Vagina (tissue), 2 donors: ENCODE results near the gene PLEKHA6. TPM values are rescaled to one million over a fixed set of nuclear protein-coding genes. Genes with fewer than 3 reads are reported as not detected.

ENCODE experiments used
- DNase-seq, 2 donors: peaks; one replicate each; pipeline ENCODE4 v3.0.0-alpha.2; 2017; ENCODE audit errors: extremely low spot score in 2 of 2
- H3K27ac ChIP-seq: fragments of 200-600 bp; sonication (generic); one replicate; pipeline ENCODE4 v1.5.1; 2019
- H3K27me3 ChIP-seq: fragments of 200-600 bp; sonication (generic); one replicate; pipeline ENCODE4 v1.5.1; 2019
- H3K36me3 ChIP-seq, 2 donors: fragments of 200-600 bp; sonication (generic); one replicate each; pipeline ENCODE4 v1.5.1; 2017 to 2019
- H3K4me1 ChIP-seq: fragments of 200-600 bp; sonication (generic); one replicate; pipeline ENCODE4 v1.5.1; 2019
- H3K4me3 ChIP-seq, 2 donors: fragments of 200-600 bp; sonication (generic); 1 replicate in 1 of 2; 2 replicates in 1 of 2; pipeline ENCODE4 v1.5.1; 2016 to 2019
- H3K9me3 ChIP-seq: fragments of 200-600 bp; sonication (generic); one replicate; pipeline ENCODE4 v1.5.1; 2019
- POLR2A ChIP-seq, 2 donors: fragments of 450-650 bp; IDR thresholded peaks; one replicate each; pipeline ENCODE4 v1.6.1; 2017; ENCODE audit warnings: antibody characterized with exemption in 2 of 2, mild to moderate bottlenecking in 2 of 2, moderate library complexity in 2 of 2
- POLR2AphosphoS5 ChIP-seq, 2 donors: sonication (generic); formaldehyde crosslinking; IDR thresholded peaks; one replicate each; pipeline ENCODE4 v1.9.0; 2017; ENCODE audit warnings: antibody characterized with exemption in 2 of 2, mild to moderate bottlenecking in 2 of 2, low read depth in 1 of 2; ENCODE audit not compliant: insufficient read depth in 1 of 2
- intact Hi-C: fragments of 100-400 bp; cut with DNase I; formaldehyde crosslinking; loops from one replicate; pipeline ENCODE4 v1.15.1; 2023
- total RNA-seq: library from RNA; depleted of rRNA; stranded (reverse); fragments of >200 nt; gene quantifications from one replicate; pipeline ENCODE4 v1.2.3, GENCODE V29; 2016
- TF ChIP-seq, protein P1 (sequence below), 3 experiments: fragments of 450-650 bp in 2 of 3; fragments of 200-600 bp in 1 of 3; sonication (generic) in 1 of 3; IDR thresholded peaks; one replicate each; pipeline ENCODE4 v1.5.1; 2017 to 2019; ENCODE audit warnings: antibody characterized with exemption in 3 of 3, mild to moderate bottlenecking in 2 of 3, moderate library complexity in 2 of 3

Gene PLEKHA6
- total RNA-seq, 1 donor from 2014 or later, result 15.0 TPM

DNA sequence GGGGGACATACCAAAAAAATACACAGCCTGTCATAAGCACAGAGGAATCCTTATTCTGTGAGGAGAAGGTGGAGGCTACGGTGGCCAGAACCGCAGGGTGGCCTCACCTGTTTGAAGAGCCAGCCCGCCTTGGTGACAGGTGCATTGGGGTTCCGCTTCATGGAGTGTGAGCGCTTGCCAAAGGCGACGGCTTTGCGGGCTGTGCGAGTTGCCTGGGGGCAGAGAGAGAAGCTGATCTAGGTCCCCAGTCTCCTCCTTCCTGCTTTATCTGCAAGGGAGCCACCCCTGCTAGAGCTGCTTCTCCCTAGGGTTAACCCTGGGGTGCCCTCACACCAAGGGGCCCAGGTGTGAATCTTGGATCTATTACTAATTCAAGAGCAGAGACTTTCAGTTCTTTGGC is 91.6 kb downstream of the PLEKHA6 start:
- Histone ChIP-seq H3K27me3 (no peaks in the 10 kb centered on the region), H3K36me3 (no peaks in the 10 kb centered on the region), H3K4me3 (no peak overlapping the region), H3K4me1 (no peaks in the 10 kb centered on the region), H3K27ac (no peak overlapping the region), H3K9me3 (no peaks in the 10 kb centered on the region)
- TF ChIP-seq POLR2AphosphoS5 (IDR thresholded peaks at IDR 0.05; ENCODE audit: insufficient read depth in 1 of 2, low read depth in 1 of 2) (no peak), POLR2A (IDR thresholded peaks at IDR 0.05) (no peak)
- TF ChIP-seq, protein P1, sequence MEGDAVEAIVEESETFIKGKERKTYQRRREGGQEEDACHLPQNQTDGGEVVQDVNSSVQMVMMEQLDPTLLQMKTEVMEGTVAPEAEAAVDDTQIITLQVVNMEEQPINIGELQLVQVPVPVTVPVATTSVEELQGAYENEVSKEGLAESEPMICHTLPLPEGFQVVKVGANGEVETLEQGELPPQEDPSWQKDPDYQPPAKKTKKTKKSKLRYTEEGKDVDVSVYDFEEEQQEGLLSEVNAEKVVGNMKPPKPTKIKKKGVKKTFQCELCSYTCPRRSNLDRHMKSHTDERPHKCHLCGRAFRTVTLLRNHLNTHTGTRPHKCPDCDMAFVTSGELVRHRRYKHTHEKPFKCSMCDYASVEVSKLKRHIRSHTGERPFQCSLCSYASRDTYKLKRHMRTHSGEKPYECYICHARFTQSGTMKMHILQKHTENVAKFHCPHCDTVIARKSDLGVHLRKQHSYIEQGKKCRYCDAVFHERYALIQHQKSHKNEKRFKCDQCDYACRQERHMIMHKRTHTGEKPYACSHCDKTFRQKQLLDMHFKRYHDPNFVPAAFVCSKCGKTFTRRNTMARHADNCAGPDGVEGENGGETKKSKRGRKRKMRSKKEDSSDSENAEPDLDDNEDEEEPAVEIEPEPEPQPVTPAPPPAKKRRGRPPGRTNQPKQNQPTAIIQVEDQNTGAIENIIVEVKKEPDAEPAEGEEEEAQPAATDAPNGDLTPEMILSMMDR (IDR thresholded peaks at IDR 0.05), result no peak
- DNase-seq, result no peak
- intact Hi-C loops, result no loop called here

DNA sequence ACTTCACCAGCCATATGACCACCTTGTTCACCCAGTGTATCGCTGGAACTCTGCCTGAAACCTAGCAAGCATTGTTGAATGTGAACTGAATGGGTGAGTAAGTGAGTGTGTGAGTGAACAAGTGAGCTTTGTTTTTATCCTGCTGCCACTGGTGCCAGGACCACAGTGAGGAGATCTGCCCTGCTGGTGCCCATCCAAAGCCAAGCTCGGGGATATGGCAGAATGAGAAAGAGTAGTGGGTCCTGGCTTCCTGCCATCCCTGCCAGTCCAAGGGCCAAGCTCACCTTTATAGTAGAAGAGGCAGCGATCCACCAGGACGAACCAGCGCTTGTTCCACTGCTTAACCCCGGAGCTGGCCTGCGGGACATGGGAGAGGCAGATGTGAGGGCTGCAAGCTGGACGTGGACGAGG is 92.5 kb downstream of the PLEKHA6 start:
- Histone ChIP-seq H3K27ac (no peak overlapping the region), H3K4me3 (no peak overlapping the region), H3K36me3 (no peaks in the 10 kb centered on the region), H3K4me1 (no peaks in the 10 kb centered on the region), H3K27me3 (no peaks in the 10 kb centered on the region), H3K9me3 (no peaks in the 10 kb centered on the region)
- DNase-seq, result no peak
- intact Hi-C loops, result no loop called here
- TF ChIP-seq, protein P1 (IDR thresholded peaks at IDR 0.05), result no peak
- no peak for TF ChIP-seq POLR2AphosphoS5 (IDR thresholded peaks at IDR 0.05; ENCODE audit: insufficient read depth in 1 of 2, low read depth in 1 of 2)
- no peak for TF ChIP-seq POLR2A (IDR thresholded peaks at IDR 0.05)

DNA sequence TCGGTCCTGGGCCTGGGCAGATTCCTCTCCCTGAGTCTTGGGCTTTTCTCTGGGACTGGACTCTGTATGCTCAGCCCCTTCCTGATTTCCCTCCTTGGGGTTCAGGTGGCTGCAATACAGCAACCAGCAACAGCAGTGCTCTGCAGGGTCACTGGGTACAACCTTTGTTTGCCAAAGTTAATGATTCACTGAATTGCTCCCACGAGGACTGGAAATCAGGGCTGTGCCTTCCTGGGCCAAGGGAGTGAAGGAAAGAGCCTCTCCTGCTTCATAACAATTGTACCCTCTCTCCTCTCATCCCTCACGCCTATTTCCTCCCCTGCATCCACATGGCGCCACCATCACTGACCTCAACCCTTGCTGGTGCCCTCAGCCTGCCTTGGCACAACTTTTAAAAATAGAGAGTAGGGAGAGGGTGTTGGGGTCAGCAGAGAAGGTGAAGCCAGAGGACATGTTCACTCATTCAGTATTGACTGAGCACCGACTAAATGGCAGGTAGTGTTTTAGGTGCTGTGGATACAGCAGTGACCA is 93.2 kb downstream of the PLEKHA6 start:
- Histone ChIP-seq H3K4me3 (no peak overlapping the region), H3K27me3 (no peaks in the 10 kb centered on the region), H3K36me3 (no peaks in the 10 kb centered on the region), H3K4me1 (no peaks in the 10 kb centered on the region), H3K9me3 (no peaks in the 10 kb centered on the region), H3K27ac (no peak overlapping the region)
- no peak for DNase-seq
- intact Hi-C loops, result no loop called here
- TF ChIP-seq, protein P1 (IDR thresholded peaks at IDR 0.05), result no peak
- TF ChIP-seq POLR2AphosphoS5 (IDR thresholded peaks at IDR 0.05; ENCODE audit: insufficient read depth in 1 of 2, low read depth in 1 of 2) (no peak), POLR2A (IDR thresholded peaks at IDR 0.05) (no peak)

DNA sequence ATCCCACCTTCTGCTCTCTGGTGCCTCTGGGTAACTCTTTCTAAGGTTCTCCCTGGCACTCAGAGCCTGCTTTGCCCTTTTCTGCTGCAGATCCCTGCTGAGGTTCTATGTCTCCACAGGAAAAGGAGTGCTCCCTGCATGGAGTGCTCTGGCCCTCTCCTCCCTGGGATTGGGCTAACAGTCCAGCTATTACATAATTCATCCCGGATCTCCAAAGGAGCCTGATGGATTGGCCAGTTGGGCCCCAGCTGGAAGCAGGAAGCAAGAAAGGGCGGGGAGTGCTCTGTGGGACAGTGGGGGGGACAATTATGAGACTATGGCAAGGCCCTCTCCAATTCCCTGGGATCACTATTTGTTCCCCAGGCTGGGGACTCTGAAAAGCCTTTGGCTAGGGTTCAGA is 94.1 kb downstream of the PLEKHA6 start:
- Histone ChIP-seq H3K4me1 (no peaks in the 10 kb centered on the region), H3K27ac (no peak overlapping the region)
- TF ChIP-seq POLR2AphosphoS5 (IDR thresholded peaks at IDR 0.05; ENCODE audit: insufficient read depth in 1 of 2, low read depth in 1 of 2) (no peak), POLR2A (IDR thresholded peaks at IDR 0.05) (no peak)
- TF ChIP-seq, protein P1 (IDR thresholded peaks at IDR 0.05), result no peak

DNA sequence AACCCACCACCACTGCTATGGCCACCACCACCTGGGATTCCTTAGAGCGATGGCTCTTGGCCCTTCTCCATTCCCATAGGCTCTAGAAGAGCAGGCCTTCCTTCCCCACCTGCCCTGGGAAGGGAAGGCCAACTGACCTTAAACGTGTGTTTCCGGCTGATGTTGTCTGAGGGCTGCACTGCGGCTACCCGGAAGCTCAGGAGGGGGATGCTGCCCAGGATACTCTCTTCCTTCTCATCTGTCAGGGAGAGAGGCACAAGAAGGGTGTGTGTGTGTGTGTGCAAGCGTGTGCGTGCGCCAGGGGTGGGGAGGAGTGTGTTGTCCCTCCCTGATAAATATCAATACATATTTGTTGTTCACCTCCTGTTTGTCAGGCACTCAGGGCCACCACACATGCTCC is 94.9 kb downstream of the PLEKHA6 start:
- TF ChIP-seq POLR2A (IDR thresholded peaks at IDR 0.05), result no peak
- no peak for TF ChIP-seq POLR2AphosphoS5 (IDR thresholded peaks at IDR 0.05; ENCODE audit: insufficient read depth in 1 of 2, low read depth in 1 of 2)
- TF ChIP-seq, protein P1 (IDR thresholded peaks at IDR 0.05), result no peak
- DNase-seq, result no peak
- Histone ChIP-seq H3K27ac (no peak overlapping the region), H3K27me3 (no peaks in the 10 kb centered on the region), H3K9me3 (no peaks in the 10 kb centered on the region), H3K36me3 (no peaks in the 10 kb centered on the region), H3K4me3 (no peak overlapping the region), H3K4me1 (no peaks in the 10 kb centered on the region)
- intact Hi-C loops, result loop anchor here (5.0 kb wide), 1 partner anchor 97 kb away; no protein-coding TSS in a partner anchor

More for the DNA sequence above, 94.1 kb downstream of the PLEKHA6 start:
- H3K27me3 ChIP-seq, result no peaks in the 10 kb centered on the region
- intact Hi-C loops, result no loop called here
- H3K4me3 ChIP-seq, result no peak overlapping the region
- H3K9me3 ChIP-seq, result no peaks in the 10 kb centered on the region
- DNase-seq, result no peak
- H3K36me3 ChIP-seq, result no peaks in the 10 kb centered on the region
